HG02840 (cell line): ENCODE data around the gene THRA.

Experiments used
- ATAC-seq: cut with Tn5 transposase; IDR thresholded peaks from one replicate; pipeline ENCODE4 v1.9.1; 2021; ENCODE audit warnings: mild to moderate bottlenecking, moderate library complexity, moderate number of reproducible peaks; ENCODE audit not compliant: unreplicated experiment, low FRiP score

The THRA gene

GRCh38 chr17:40063901-40064531 is 1.3 kb downstream of the THRA start:
- no peak for ATAC-seq

DNA sequence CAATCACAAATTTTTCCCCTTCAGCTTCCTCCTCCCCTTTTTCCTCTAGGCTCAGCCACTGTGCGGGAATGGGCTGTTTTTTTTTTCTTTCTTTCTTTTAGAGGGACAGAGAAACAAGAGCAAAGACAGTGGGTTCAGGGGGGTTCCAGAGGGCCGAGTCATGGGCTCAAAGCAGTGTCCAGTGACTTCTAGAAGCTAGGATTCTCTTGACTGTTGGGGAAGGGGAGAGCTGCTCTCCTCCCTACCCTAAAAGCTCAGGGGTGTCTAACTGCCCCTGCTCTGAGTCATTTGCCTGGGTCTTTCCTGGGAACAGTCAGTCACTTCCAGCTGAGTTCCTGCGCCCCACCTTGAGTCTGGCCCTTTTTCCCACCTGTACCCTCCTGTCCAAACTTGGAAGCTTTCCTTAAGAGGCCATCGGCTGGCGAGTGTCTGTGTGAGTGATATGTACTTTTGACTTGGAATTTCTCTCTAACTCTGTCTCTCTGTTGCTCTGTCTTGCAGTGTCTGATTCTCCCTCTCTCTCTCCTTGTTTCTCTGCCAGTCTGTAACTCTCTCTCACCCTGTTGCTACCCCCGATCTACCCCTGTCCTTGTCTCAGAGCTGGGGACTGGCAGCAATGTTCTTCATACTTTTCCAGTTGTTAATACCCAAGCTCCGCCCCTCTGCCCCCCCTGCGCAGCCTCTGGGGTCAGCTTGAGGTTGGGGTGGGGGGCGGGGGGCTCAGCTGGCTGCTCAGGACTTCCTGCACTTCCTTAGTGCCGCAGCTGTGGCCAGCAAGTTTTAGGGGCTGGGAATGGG is 2.4 kb downstream of the THRA start:
- ATAC-seq, result no peak

GRCh38 chr17:40065769-40066510 is 3.2 kb downstream of the THRA start:
- no peak for ATAC-seq

GRCh38 chr17:40067710-40068109 is 4.9 kb downstream of the THRA start:
- no peak for ATAC-seq

DNA sequence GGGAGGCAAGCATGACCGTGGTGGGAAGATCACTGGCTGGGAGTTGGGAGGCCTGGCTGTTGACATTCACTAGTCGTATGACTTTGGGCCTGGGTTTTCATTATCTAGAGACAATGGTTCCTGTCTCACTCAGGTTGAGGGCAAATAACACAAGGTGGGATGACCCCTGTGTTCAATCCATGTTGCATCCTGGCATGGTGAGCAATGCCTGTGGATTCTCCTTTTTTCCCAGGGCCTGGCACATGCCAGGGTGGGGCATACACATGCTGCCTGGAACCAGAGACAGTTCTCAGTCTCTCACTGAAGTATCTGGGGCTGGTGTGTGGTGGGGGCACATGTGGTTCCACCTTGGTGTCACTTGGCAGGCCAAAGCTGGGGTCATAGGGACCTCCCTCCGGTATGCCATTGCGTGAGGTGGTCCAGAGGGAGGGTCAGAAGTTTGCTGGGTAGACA is 5.4 kb downstream of the THRA start:
- ATAC-seq, result no peak

GRCh38 chr17:40068584-40068916 is 5.8 kb downstream of the THRA start:
- no peak for ATAC-seq

GRCh38 chr17:40068917-40069750 is 6.4 kb downstream of the THRA start:
- no peak for ATAC-seq

DNA sequence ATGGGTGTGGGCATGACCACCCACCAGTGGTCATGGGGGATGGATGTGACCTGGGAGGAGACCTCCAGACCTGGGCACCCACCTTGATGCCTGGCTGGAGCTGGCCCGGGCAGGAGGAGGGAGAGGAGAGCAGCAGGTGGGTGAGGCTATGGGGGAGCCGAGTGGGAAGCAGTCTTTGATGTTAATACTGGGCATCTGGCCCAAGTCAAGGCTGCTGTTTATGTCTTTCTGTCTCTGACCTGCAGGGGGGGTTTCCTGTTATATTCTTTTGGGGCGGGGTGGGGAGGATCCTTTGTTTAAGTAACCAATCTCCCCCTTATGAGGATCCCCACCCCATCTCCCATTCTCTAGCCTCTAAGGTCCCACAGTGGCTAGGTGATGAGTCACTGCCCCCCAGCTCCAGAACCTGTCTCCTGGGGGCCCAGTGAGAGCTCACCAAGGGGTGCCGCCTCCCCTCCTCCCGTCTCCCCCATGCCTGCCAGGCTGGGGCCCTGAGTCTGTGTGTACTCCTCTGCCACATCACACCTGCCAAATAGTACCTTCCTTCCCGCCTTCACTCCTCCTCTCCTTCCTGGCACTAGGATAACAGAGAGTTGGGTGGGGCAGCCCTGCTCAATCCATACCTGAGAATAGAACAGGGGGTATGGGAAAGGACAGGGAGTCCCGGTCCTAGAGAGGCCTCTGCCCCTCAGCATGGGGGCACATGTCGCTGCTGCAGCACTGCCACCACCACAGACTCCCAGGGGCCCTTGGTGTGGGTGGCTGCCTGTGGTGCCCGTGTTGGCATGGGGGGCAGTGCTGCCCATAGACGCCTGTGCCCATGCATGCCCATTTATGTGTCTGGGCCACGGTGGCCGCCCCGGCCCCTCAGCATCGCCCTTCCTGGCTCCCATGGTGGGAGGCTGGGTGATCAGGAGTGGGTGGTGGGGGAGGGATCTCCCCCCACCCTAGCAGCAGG is 7.3 kb downstream of the THRA start:
- no peak for ATAC-seq

DNA sequence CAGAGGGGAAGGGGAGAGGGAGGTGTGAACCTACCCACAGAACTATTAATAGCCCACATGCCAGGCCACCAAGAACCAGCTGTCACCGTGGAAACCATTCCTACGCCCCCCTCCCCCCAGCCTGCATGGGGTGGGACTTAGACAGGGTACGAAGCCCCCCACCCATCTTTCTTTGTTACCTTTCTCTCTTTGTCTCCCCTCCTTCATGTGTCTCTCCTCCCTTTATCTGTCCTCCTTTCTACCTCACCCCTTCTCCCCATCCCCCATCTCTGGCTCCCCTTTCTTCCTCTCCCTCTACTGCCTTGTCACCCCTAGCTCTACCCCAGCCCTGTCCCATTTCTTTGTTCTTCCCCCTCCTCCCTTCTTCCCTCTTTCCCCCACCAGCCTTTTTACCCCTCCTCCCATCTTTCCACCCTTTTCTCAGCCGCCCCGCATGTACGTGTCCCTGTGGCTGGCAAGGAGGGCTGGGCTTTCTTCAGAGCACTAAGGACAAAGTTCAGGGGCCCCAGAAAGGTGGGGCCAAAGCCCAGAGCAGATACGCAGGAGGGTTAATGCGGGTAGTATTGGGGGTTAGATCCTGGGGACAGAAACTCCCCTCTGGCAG is 8.0 kb downstream of the THRA start:
- ATAC-seq, result no peak

- no peak for ATAC-seq
Measured at GRCh38 chr17:40071313-40072039, 8.7 kb downstream of the THRA start.

DNA sequence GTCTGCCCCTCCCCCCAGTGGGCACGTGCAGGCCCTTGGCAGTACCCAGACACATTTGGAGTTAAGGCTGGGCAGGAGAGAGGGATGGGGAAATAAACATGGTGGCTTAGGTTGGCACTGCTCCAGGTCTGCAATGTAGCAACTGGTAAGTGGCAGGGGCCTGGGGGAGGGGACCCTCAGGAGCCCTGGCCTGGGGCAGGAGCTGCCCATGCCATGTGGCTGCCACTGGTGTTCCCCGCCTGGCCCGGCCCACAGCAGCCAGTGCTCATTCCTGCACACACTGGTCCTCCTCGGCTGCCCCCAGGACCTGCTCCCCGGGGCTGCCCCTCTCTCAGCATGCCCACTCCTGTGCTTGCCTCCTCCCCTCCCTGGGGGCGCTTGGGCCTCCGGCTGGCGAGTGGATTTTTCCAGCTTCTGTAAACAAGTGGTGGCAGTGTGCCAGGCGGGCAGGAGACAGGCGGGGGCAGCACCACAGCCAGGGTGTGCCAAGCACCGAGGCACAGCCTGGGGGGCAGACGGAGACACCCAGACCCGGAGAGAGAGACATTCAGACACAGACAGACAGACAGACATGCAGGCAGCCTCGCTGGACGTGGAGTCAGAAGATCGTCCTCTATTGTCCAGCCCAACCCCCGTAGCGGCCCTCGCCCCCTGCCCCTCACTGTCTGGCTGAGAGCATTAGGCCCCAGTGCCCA is 9.4 kb downstream of the THRA start:
- no peak for ATAC-seq

DNA sequence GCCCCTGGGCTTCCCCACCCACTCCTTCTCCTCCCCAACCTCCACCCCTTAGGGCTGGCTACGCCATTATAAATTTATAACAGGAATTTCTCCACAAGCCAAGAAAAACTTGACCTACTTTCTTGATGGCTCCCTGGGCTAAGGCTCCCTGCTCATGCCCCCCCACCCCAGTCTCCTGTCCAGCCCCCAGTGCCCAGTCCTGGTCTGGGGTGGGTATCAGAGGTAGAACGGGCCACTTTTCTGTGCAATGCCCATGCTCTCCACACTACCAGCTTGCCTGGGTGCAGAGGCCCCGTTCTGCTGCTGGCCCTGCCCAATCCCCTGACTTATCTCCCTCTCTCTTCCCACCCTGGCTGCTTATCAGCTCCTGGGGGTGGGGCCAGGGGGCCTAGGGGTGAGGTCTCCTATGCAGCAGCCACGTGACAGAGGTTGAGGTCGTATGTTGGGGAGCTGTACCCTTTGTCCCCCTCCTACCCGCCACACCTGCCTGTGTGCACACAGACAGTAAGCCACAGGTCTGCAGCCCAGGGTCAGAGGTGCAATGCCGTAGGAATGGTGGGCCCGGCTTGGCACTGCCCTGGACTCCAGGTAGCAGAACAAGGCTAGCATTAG is 10.1 kb downstream of the THRA start:
- ATAC-seq, result no peak

DNA sequence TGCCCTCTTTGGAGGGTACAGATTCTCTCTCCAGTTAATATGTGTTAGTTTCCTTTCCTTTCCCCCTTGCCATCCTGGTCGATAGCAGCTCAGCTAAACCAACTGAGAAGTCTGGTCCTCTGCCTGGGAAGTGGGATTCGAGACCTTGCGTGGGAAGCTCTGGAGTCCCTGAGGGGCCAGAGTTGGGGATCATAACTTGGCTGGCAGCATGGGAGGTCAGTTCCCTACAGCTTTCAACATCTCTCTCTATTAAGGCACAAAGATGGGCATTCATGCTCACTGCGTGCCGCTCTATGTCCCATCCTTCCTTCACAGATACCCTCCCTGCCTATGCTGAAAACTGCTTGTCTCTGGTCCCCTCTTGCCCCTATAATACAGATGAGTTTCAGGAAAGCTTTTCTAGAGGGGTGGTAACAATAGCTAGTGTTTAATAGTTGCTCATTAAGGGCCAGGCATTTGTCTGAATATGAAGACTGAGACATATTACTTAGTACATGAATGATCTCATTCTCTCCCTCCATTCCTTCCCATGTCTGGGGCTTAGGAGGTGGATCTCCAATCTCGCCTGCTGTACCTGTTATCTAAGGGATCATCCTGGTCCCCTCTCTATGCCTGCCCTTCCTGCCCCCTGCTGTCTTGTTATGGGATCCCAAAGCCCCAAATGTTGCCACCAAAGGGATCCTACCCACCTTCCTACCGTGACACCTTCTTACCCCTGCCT is 10.8 kb downstream of the THRA start:
- ATAC-seq, result no peak

GRCh38 chr17:40074175-40074512 is 11.4 kb downstream of the THRA start:
- ATAC-seq, result no peak

DNA sequence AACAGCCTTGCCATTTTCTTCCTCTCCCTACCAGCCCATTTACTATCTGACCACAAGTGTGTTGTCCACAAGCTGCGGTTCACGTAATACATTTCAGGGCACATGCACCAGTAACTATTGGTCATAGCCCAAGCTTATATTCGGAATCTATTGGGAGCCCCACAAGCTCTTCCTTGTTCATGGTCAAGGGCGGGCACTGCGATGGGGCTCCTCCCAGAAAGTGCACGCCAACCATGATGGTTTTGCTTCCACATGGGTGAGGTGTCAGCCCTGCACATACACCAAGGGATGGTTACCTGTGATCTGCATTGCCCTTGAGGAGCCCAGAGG is 12.1 kb downstream of the THRA start:
- no peak for ATAC-seq

- ATAC-seq, result no peak
Measured at GRCh38 chr17:40075201-40075941, 12.6 kb downstream of the THRA start.
